HEK293 (cell line): ENCODE data around the gene LNX1.

Experiments used
- CTCF ChIA-PET: fragments of 350-600 bp; formaldehyde crosslinking; extraction: SDS; loops from one replicate; lab custom pipeline; 2021; ENCODE audit warnings: antibody characterized with exemption; lab: Yijun Ruan, JAX
- POLR2A ChIA-PET: fragments of 300-600 bp; formaldehyde crosslinking; extraction: SDS; loops from one replicate; lab custom pipeline; 2020; ENCODE audit warnings: antibody characterized with exemption, inconsistent platforms; lab: Yijun Ruan, JAX
- H3K27ac ChIP-seq: fragments of 200-500 bp; sonication (Bioruptor generic); 2 replicates; pipeline ENCODE4 v1.5.1; 2014; ENCODE audit warnings: low read depth, low read length, control low read depth, inconsistent platforms; ENCODE audit errors: extremely low read depth
- H3K36me3 ChIP-seq, 2 experiments: fragments of 200-500 bp in 1 of 2; sonication (Bioruptor generic) in 1 of 2; 1 replicate in 1 of 2; 2 replicates in 1 of 2; pipeline ENCODE4 v1.5.1; 2014 to 2017; ENCODE audit warnings: inconsistent platforms in 2 of 2, low read length in 2 of 2; ENCODE audit not compliant: control insufficient read depth in 2 of 2, insufficient read depth in 1 of 2
- H3K4me1 ChIP-seq: fragments of 200-500 bp; sonication (Bioruptor generic); 2 replicates; pipeline ENCODE4 v1.5.1; 2014; ENCODE audit warnings: mild to moderate bottlenecking, low read length, inconsistent platforms; ENCODE audit not compliant: control insufficient read depth, insufficient read depth
- H3K4me3 ChIP-seq: 2 replicates; pipeline ENCODE4 v1.5.1; 2011; ENCODE audit warnings: low read depth, mild to moderate bottlenecking, control low read depth, low read length, moderate library complexity
- H3K9me3 ChIP-seq: fragments of 200-500 bp; sonication (Bioruptor generic); 2 replicates; pipeline ENCODE4 v1.5.1; 2014; ENCODE audit warnings: low read depth, low read length, inconsistent platforms; ENCODE audit not compliant: control insufficient read depth, insufficient read depth
- GLIS1 ChIP-seq: fragments of 450-650 bp; formaldehyde crosslinking; IDR thresholded peaks from 2 replicates; pipeline ENCODE4 v1.5.1; 2016; ENCODE audit warnings: missing biosample characterization, missing genetic modification characterization
- KLF1 ChIP-seq: fragments of 450-650 bp; formaldehyde crosslinking; IDR thresholded peaks from 2 replicates; pipeline ENCODE4 v1.5.1; 2016; ENCODE audit warnings: missing biosample characterization, missing genetic modification characterization
- OSR2 ChIP-seq: fragments of 450-650 bp; formaldehyde crosslinking; IDR thresholded peaks from 2 replicates; pipeline ENCODE4 v1.5.1; 2016; ENCODE audit warnings: missing biosample characterization, missing genetic modification characterization
- SP7 ChIP-seq: fragments of 450-650 bp; formaldehyde crosslinking; IDR thresholded peaks from 2 replicates; pipeline ENCODE4 v1.5.1; 2016; ENCODE audit warnings: missing biosample characterization, missing genetic modification characterization
- ZBTB48 ChIP-seq: fragments of 450-650 bp; formaldehyde crosslinking; IDR thresholded peaks from 2 replicates; pipeline ENCODE4 v1.5.1; 2016; ENCODE audit warnings: missing biosample characterization, missing genetic modification characterization
- ZNF140 ChIP-seq: fragments of 450-650 bp; formaldehyde crosslinking; IDR thresholded peaks from 2 replicates; pipeline ENCODE4 v1.5.1; 2016; ENCODE audit warnings: missing biosample characterization, missing genetic modification characterization
- ZNF174 ChIP-seq: fragments of 450-650 bp; formaldehyde crosslinking; IDR thresholded peaks from 2 replicates; pipeline ENCODE4 v1.5.0; 2017; ENCODE audit warnings: missing biosample characterization, mild to moderate bottlenecking, missing genetic modification characterization
- ZNF211 ChIP-seq: fragments of 450-650 bp; formaldehyde crosslinking; IDR thresholded peaks from 2 replicates; pipeline ENCODE4 v1.5.1; 2016; ENCODE audit warnings: low read depth, missing biosample characterization, missing genetic modification characterization
- ZNF223 ChIP-seq: fragments of 450-650 bp; formaldehyde crosslinking; IDR thresholded peaks from 2 replicates; pipeline ENCODE4 v1.5.1; 2016; ENCODE audit warnings: missing biosample characterization, missing genetic modification characterization
- ZNF302 ChIP-seq: fragments of 450-650 bp; formaldehyde crosslinking; IDR thresholded peaks from 2 replicates; pipeline ENCODE4 v1.5.1; 2016; ENCODE audit warnings: missing biosample characterization, missing genetic modification characterization, low read depth
- ZNF423 ChIP-seq: fragments of 450-650 bp; formaldehyde crosslinking; IDR thresholded peaks from 2 replicates; pipeline ENCODE4 v1.5.1; 2016; ENCODE audit warnings: missing biosample characterization, missing genetic modification characterization
- ZNF473 ChIP-seq: fragments of 450-650 bp; formaldehyde crosslinking; IDR thresholded peaks from 2 replicates; pipeline ENCODE4 v1.5.1; 2017; ENCODE audit warnings: missing biosample characterization, missing genetic modification characterization
- ZNF514 ChIP-seq: fragments of 450-650 bp; formaldehyde crosslinking; IDR thresholded peaks from 2 replicates; pipeline ENCODE4 v1.5.1; 2016; ENCODE audit warnings: missing biosample characterization, missing genetic modification characterization
- ZNF529 ChIP-seq: fragments of 450-650 bp; formaldehyde crosslinking; IDR thresholded peaks from 2 replicates; pipeline ENCODE4 v1.5.1; 2017; ENCODE audit warnings: missing genetic modification characterization, missing biosample characterization; ENCODE audit not compliant: insufficient replicate concordance
- ZNF548 ChIP-seq: fragments of 450-650 bp; formaldehyde crosslinking; IDR thresholded peaks from 2 replicates; pipeline ENCODE4 v1.5.1; 2016; ENCODE audit warnings: missing biosample characterization, missing genetic modification characterization
- ZNF585B ChIP-seq: fragments of 450-650 bp; formaldehyde crosslinking; IDR thresholded peaks from 2 replicates; pipeline ENCODE4 v1.5.1; 2016; ENCODE audit warnings: missing biosample characterization, missing genetic modification characterization
- ZNF600 ChIP-seq: fragments of 450-650 bp; formaldehyde crosslinking; IDR thresholded peaks from 2 replicates; pipeline ENCODE4 v1.5.1; 2016; ENCODE audit warnings: missing biosample characterization, missing genetic modification characterization
- ZNF621 ChIP-seq: fragments of 450-650 bp; formaldehyde crosslinking; IDR thresholded peaks from 2 replicates; pipeline ENCODE4 v1.5.1; 2017; ENCODE audit warnings: missing biosample characterization, missing genetic modification characterization
- ZNF768 ChIP-seq: fragments of 450-650 bp; formaldehyde crosslinking; IDR thresholded peaks from 2 replicates; pipeline ENCODE4 v1.5.1; 2018; ENCODE audit warnings: missing biosample characterization, mild to moderate bottlenecking, missing genetic modification characterization
- ZNF791 ChIP-seq: fragments of 450-650 bp; formaldehyde crosslinking; IDR thresholded peaks from 2 replicates; pipeline ENCODE4 v1.5.1; 2016; ENCODE audit warnings: missing biosample characterization, missing genetic modification characterization
- ZXDB ChIP-seq: fragments of 450-650 bp; formaldehyde crosslinking; IDR thresholded peaks from 2 replicates; pipeline ENCODE4 v1.5.1; 2016; ENCODE audit warnings: missing biosample characterization, missing genetic modification characterization
- TF ChIP-seq, protein P1 (sequence below): fragments of 450-650 bp; formaldehyde crosslinking; conservative IDR thresholded peaks from 2 replicates; pipeline ENCODE4 v1.5.1; 2016; ENCODE audit warnings: low read depth, missing biosample characterization, missing genetic modification characterization
- TF ChIP-seq, protein P2 (sequence below): IDR thresholded peaks from 2 replicates; pipeline ENCODE4 v1.6.1; 2011; ENCODE audit warnings: mild to moderate bottlenecking, low read depth, low read length, borderline replicate concordance

LNX1 gene

DNA sequence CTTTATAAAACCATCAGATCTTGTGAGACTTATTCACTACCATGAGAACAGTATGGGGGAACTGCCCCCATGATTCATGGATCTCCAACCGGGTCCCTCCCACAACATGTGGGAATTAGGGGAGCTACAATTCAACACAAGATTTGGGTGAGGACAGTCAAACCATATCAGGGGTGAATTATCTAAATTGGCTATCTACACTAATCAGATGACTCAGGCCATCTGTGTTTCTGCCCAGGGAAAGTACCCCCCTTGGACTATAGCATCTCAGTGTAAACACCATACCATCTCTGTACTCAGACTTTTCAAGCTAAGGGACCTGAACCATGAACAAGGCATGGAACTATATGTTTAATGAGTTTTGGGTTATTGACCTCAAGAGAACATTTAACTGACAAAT, 76.8 kb downstream of the LNX1 start:
- H3K36me3 ChIP-seq, result no peaks in the 10 kb centered on the region
- ChIA-PET POLR2A (interaction anchor here (0.7 kb wide), 1 partner anchor 19 kb away, joined by 3 read pairs; no protein-coding TSS in a partner anchor), CTCF (interaction anchor here (0.6 kb wide), 1 partner anchor 813 kb away, joined by 4 read pairs; no protein-coding TSS in a partner anchor)
- no peaks in the 10 kb centered on the region for H3K9me3 ChIP-seq
- H3K4me1 ChIP-seq, result no peaks in the 10 kb centered on the region
- no peak overlapping the region for H3K27ac ChIP-seq
- TF ChIP-seq GLIS1 (tag by site-specific recombination) (peak; percentile 42; the same call in 1 of the 2 replicates), ZNF585B (tag by site-specific recombination) (no peak)
- no peak overlapping the region for H3K4me3 ChIP-seq

DNA sequence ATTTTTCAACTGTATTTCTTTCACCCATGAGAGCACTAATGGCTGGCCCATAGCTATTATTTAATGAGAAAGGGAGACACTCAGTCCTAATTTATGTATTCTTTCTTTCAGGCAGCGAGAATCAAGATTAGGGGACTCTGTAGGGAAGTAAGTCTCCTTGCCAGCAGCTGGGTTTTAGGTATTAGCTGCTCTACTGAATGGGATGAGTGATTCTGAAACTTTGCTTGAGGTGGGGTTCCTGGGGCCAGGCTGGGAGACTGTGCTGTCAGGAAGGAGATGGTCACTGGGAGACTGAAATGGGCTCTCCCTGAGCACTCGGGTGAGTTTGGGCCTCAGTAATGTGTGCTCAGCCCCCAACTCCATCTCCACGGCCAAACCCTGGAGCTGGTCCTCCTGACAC, 78.7 kb downstream of the LNX1 start:
- H3K4me3 ChIP-seq, result no peak overlapping the region
- H3K27ac ChIP-seq, result no peak overlapping the region
- H3K4me1 ChIP-seq, result no peaks in the 10 kb centered on the region; the same call in 1 of the 2 replicates
- H3K9me3 ChIP-seq, result no peaks in the 10 kb centered on the region
- no peaks in the 10 kb centered on the region for H3K36me3 ChIP-seq
- ChIA-PET CTCF (no interaction called here), POLR2A (no interaction called here)
- TF ChIP-seq ZNF529 (tag by site-specific recombination) (no peak), ZNF600 (tag by site-specific recombination) (no peak), ZNF514 (no peak), ZNF223 (no peak), ZNF473 (tag by site-specific recombination) (no peak), ZNF768 (tag by site-specific recombination) (no peak), ZXDB (tag by site-specific recombination) (no peak), KLF1 (no peak), GLIS1 (tag by site-specific recombination) (no peak)
- TF ChIP-seq, protein P1, sequence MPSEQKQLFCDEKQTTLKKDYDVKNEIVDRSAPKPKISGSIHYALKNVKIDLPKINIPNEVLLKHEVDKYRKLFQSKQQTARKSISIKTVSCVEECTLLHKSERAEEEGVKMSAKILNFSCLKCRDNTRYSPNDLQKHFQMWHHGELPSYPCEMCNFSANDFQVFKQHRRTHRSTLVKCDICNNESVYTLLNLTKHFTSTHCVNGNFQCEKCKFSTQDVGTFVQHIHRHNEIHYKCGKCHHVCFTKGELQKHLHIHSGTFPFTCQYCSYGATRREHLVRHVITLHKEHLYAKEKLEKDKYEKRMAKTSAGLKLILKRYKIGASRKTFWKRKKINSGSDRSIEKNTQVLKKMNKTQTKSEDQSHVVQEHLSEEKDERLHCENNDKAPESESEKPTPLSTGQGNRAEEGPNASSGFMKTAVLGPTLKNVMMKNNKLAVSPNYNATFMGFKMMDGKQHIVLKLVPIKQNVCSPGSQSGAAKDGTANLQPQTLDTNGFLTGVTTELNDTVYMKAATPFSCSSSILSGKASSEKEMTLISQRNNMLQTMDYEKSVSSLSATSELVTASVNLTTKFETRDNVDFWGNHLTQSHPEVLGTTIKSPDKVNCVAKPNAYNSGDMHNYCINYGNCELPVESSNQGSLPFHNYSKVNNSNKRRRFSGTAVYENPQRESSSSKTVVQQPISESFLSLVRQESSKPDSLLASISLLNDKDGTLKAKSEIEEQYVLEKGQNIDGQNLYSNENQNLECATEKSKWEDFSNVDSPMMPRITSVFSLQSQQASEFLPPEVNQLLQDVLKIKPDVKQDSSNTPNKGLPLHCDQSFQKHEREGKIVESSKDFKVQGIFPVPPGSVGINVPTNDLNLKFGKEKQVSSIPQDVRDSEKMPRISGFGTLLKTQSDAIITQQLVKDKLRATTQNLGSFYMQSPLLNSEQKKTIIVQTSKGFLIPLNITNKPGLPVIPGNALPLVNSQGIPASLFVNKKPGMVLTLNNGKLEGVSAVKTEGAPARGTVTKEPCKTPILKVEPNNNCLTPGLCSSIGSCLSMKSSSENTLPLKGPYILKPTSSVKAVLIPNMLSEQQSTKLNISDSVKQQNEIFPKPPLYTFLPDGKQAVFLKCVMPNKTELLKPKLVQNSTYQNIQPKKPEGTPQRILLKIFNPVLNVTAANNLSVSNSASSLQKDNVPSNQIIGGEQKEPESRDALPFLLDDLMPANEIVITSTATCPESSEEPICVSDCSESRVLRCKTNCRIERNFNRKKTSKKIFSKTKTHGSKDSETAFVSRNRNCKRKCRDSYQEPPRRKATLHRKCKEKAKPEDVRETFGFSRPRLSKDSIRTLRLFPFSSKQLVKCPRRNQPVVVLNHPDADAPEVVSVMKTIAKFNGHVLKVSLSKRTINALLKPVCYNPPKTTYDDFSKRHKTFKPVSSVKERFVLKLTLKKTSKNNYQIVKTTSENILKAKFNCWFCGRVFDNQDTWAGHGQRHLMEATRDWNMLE, result no peak

DNA sequence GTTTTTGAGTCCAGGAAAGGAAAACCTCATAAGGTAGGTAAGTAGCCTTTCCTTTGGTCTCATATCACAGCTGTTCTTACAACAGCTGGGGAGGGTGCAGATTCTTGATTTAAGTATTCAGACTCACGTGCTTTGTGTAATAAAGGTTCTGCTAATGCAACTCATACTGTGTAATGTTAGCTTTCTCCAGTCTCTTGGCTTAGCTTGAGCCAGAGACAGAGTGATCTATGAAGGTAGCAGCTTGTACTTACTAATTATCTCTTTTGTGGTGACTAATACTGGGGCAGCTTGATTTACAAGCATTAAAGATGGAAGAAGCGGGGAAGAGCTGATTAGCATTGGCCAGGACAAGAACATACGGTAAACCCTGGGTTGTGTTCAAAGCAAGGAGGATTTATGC, 80.3 kb downstream of the LNX1 start:
- no peak overlapping the region for H3K4me3 ChIP-seq
- no peak for TF ChIP-seq ZNF621 (tag by site-specific recombination)
- peak; percentile 65 for TF ChIP-seq SP7
- ChIA-PET CTCF (interaction anchor here (1.7 kb wide), 1 partner anchor 11 kb away, joined by 4 read pairs; no protein-coding TSS in a partner anchor), POLR2A (no interaction called here)
- H3K9me3 ChIP-seq, result no peaks in the 10 kb centered on the region
- no peaks in the 10 kb centered on the region for H3K36me3 ChIP-seq
- no peak overlapping the region for H3K27ac ChIP-seq
- H3K4me1 ChIP-seq, result peaks cover 2% of the 10 kb centered on the region; the same call in 1 of the 2 replicates

DNA sequence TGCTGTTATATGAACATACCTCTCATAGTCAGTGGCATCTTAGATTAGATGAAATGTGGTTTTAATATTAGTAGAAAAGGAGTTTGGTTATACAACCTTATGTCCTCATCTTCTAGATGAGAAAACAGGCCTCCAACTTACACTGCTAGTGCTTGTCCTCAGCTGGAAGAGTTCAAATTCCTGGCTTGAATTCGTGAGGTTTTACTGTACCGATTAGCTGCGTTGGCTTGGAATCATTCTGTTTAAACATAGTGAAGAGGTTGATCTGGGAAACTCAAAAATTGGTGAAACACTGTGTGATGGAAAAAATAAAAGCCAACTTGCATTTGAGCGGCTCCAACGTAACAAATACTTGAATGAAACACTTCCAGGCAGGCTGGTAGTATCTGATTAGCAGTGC, 81.0 kb downstream of the LNX1 start:
- Histone ChIP-seq H3K4me1 (peaks cover 2% of the 10 kb centered on the region; the same call in 1 of the 2 replicates), H3K9me3 (no peaks in the 10 kb centered on the region), H3K36me3 (no peaks in the 10 kb centered on the region), H3K4me3 (no peak overlapping the region)
- POLR2A ChIA-PET, result no interaction called here
- TF ChIP-seq, protein P2, sequence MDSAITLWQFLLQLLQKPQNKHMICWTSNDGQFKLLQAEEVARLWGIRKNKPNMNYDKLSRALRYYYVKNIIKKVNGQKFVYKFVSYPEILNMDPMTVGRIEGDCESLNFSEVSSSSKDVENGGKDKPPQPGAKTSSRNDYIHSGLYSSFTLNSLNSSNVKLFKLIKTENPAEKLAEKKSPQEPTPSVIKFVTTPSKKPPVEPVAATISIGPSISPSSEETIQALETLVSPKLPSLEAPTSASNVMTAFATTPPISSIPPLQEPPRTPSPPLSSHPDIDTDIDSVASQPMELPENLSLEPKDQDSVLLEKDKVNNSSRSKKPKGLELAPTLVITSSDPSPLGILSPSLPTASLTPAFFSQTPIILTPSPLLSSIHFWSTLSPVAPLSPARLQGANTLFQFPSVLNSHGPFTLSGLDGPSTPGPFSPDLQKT, result no peak
- no peak for TF ChIP-seq ZNF791 (tag by site-specific recombination)
- no peak for TF ChIP-seq ZBTB48 (tag by site-specific recombination)
- no peak for TF ChIP-seq ZNF548 (tag by site-specific recombination)
- TF ChIP-seq ZNF211 (tag by site-specific recombination), result no peak
- TF ChIP-seq OSR2 (tag by site-specific recombination), result no peak
- TF ChIP-seq ZNF302, result no peak
- TF ChIP-seq ZNF585B (tag by site-specific recombination), result no peak
- no peak for TF ChIP-seq ZNF174 (tag by site-specific recombination)
- TF ChIP-seq ZNF140, result no peak
- TF ChIP-seq ZNF423 (tag by site-specific recombination), result no peak
- TF ChIP-seq ZNF768 (tag by site-specific recombination), result no peak
- TF ChIP-seq, all 188 proteins: peak for 0
- H3K27ac ChIP-seq, result no peak overlapping the region
- CTCF ChIA-PET, result interaction anchor here (1.7 kb wide), 1 partner anchor 10 kb away, joined by 4 read pairs; no protein-coding TSS in a partner anchor
